ENCODE results near the gene SERPINA6.
"Not testable (repeated sequence)": the region's sequence is repeated elsewhere in the genome, so short reads cannot be mapped to it uniquely, and the experiment has no call there.

Gene SERPINA6

GRCh38 chr14:94292526-94292871, 30.6 kb downstream of the SERPINA6 start:
- no peak for DNase-seq (ENCODE audit: low read depth in 2 of 2)

- DNase-seq (ENCODE audit: low read depth in 2 of 2), result no peak
Measured at GRCh38 chr14:94291906-94292525, 31.1 kb downstream of the SERPINA6 start.

GRCh38 chr14:94291159-94291905, 31.8 kb downstream of the SERPINA6 start:
- DNase-seq (ENCODE audit: low read depth in 2 of 2), result no peak

GRCh38 chr14:94290197-94290596, 32.9 kb downstream of the SERPINA6 start:
- no peak for DNase-seq (ENCODE audit: low read depth in 2 of 2)

GRCh38 chr14:94288610-94289465, 34.3 kb downstream of the SERPINA6 start:
- DNase-seq (ENCODE audit: low read depth in 2 of 2), result no peak

- no peak for DNase-seq (ENCODE audit: low read depth in 2 of 2)
Measured at GRCh38 chr14:94285158-94285557, 38.0 kb downstream of the SERPINA6 start.

- no peak for DNase-seq (ENCODE audit: low read depth in 2 of 2)
Measured at GRCh38 chr14:94284221-94284620, 38.9 kb downstream of the SERPINA6 start.

- no peak for DNase-seq (ENCODE audit: low read depth in 2 of 2)
Measured at GRCh38 chr14:94282991-94283723, 40.0 kb downstream of the SERPINA6 start.

- DNase-seq (ENCODE audit: low read depth in 2 of 2), result no peak
Measured at GRCh38 chr14:94278731-94279130, 44.4 kb downstream of the SERPINA6 start.

- DNase-seq (ENCODE audit: low read depth in 2 of 2), result not testable (repeated sequence)
Measured at GRCh38 chr14:94276898-94277561, 46.1 kb downstream of the SERPINA6 start.

- no peak for DNase-seq (ENCODE audit: low read depth in 2 of 2)
Measured at GRCh38 chr14:94269156-94269555, 54.0 kb downstream of the SERPINA6 start.

- DNase-seq (ENCODE audit: low read depth in 2 of 2), result not testable (repeated sequence)
Measured at GRCh38 chr14:94268582-94268981, 54.6 kb downstream of the SERPINA6 start.

- DNase-seq (ENCODE audit: low read depth in 2 of 2), result no peak
Measured at GRCh38 chr14:94267352-94267751, 55.8 kb downstream of the SERPINA6 start.

GRCh38 chr14:94264195-94264594, 58.9 kb downstream of the SERPINA6 start:
- DNase-seq (ENCODE audit: low read depth in 2 of 2), result not testable (repeated sequence)
